Epithelial cell of esophagus (primary cell): ENCODE results near the gene TMEM234.
A peak's percentile ranks its signal among the peaks of the same experiment; 100 is the strongest.

Source experiments
- DNase-seq: peaks from one replicate; pipeline ENCODE4 v3.0.0; 2010; ENCODE audit warnings: low read depth
- H3K4me3 ChIP-seq: 2 replicates; pipeline ENCODE4 v1.5.1; 2011; ENCODE audit warnings: mild to moderate bottlenecking, low read length, control low read depth
- CTCF ChIP-seq: IDR thresholded peaks from 2 replicates; pipeline ENCODE4 v1.5.1; 2011; ENCODE audit warnings: low read depth, mild to moderate bottlenecking, low read length, control low read depth, inconsistent platforms; ENCODE audit not compliant: insufficient read depth; ENCODE audit errors: missing control alignments

Gene TMEM234

GRCh38 chr1:32181563-32181962 is 40.6 kb downstream of the TMEM234 start:
- no peak for TF ChIP-seq CTCF
- no peak overlapping the region for H3K4me3 ChIP-seq

GRCh38 chr1:32181065-32181464 is 41.1 kb downstream of the TMEM234 start:
- TF ChIP-seq CTCF = no peak
- no peak for DNase-seq
- H3K4me3 ChIP-seq = peak overlapping the region; percentile 47

More at GRCh38 chr1:32181563-32181962, 40.6 kb downstream of the TMEM234 start:
- DNase-seq = no peak

- TF ChIP-seq CTCF = no peak
- peak; percentile 46 for DNase-seq
Observed at GRCh38 chr1:32180186-32181060, 41.7 kb downstream of the TMEM234 start.

GRCh38 chr1:32179443-32180185 is 42.5 kb downstream of the TMEM234 start, which contains the start of gene TXLNA:
Gene TXLNA (plus strand): TSS chr1:32179675. CDS start chr1:32180346, 671 bp downstream.
- peak within 1 kb of the TSS; percentile 47 for H3K4me3 ChIP-seq
- peak; percentile 86 for DNase-seq
- no peak for TF ChIP-seq CTCF

More at GRCh38 chr1:32180186-32181060, 41.7 kb downstream of the TMEM234 start:
- peak overlapping the region; percentile 47 for H3K4me3 ChIP-seq

GRCh38 chr1:32179193-32179442 is 43.0 kb downstream of the TMEM234 start:
- TF ChIP-seq CTCF = no peak
- no peak for DNase-seq
- H3K4me3 ChIP-seq = peak overlapping the region; percentile 47

GRCh38 chr1:32178380-32179192 is 43.6 kb downstream of the TMEM234 start:
- H3K4me3 ChIP-seq = no peak overlapping the region

More at GRCh38 chr1:32178380-32179192, 43.6 kb downstream of the TMEM234 start:
- no peak for TF ChIP-seq CTCF
- no peak for DNase-seq
